K562 (cell line): ENCODE data around the gene BCAP31. TPM values are rescaled to one million over a fixed set of nuclear protein-coding genes. Genes with fewer than 3 reads are reported as not detected.

Experiments
- ATAC-seq: fragments of 200-7000 bp; cut with Tn5 transposase; 3 replicates; pipeline ENCODE4 v1.9.1; 2020; ENCODE audit warnings: moderate library complexity
- BruUV-seq: library from RNA; stranded (reverse); fragments of 400-500 nt; replicated peaks from 2 replicates; lab custom pipeline; 2021; lab: Mats Ljungman, UMichigan
- CTCF ChIA-PET: fragments of 300-600 bp; formaldehyde crosslinking; extraction: SDS; loops from one replicate; lab custom pipeline; 2021; ENCODE audit warnings: low intra/inter-chr PET ratio; lab: Yijun Ruan, JAX
- POLR2A ChIA-PET: fragments of 300-600, 350-650 bp; sonication (Branson Sonifier 250); formaldehyde crosslinking; extraction: SDS; loops from one replicate; lab custom pipeline; 2021; ENCODE audit warnings: antibody characterized with exemption, inconsistent platforms; lab: Yijun Ruan, JAX
- DNase-seq, 4 experiments: peaks; one replicate each; pipeline versions ENCODE4 v3.0.0 to v3.0.0-alpha.2; 2011 to 2018; ENCODE audit warnings: low spot score in 3 of 4, mixed read lengths in 3 of 4; ENCODE audit errors: extremely low read depth in 1 of 4
- FAIRE-seq: peaks from 2 replicates; lab custom pipeline; 2011; peaks lifted over from hg19 to GRCh38; lab: Jason Lieb, UNC
- H2AFZ ChIP-seq: 2 replicates; pipeline ENCODE4 v1.6.0; 2011; ENCODE audit warnings: low read depth, low read length, control low read depth, inconsistent platforms
- H3K27ac ChIP-seq: fragments of 200-600 bp; 3 replicates; pipeline ENCODE4 v1.8.0; 2011; ENCODE audit warnings: low read depth, mild to moderate bottlenecking, control low read depth, inconsistent platforms, low read length, moderate library complexity, mixed read lengths; ENCODE audit errors: extremely low read depth
- H3K27me3 ChIP-seq, 2 experiments: fragments of 300-600 bp in 1 of 2; 2 replicates in 1 of 2; 3 replicates in 1 of 2; pipeline versions ENCODE4 v1.6.0 to v1.8.0; 2011; ENCODE audit warnings: inconsistent platforms in 2 of 2, low read length in 2 of 2, mild to moderate bottlenecking in 1 of 2, mixed read lengths in 1 of 2, moderate library complexity in 1 of 2; ENCODE audit not compliant: control insufficient read depth in 2 of 2, insufficient read depth in 2 of 2
- H3K36me3 ChIP-seq: fragments of 300-600 bp; 3 replicates; pipeline ENCODE4 v1.8.0; 2011; ENCODE audit warnings: mild to moderate bottlenecking, low read length, inconsistent platforms; ENCODE audit not compliant: control insufficient read depth, insufficient read depth
- H3K4me1 ChIP-seq, 2 experiments: fragments of 200-600 bp in 1 of 2; replicated peaks in 1 of 2; 2 replicates in 1 of 2; 3 replicates in 1 of 2; pipeline versions ENCODE4 v1.5.1 to v1.8.0; 2011; ENCODE audit warnings: inconsistent platforms in 2 of 2, low read length in 2 of 2, mild to moderate bottlenecking in 1 of 2, mixed read lengths in 1 of 2, moderate library complexity in 1 of 2; ENCODE audit not compliant: control insufficient read depth in 2 of 2, insufficient read depth in 2 of 2
- H3K4me2 ChIP-seq: 2 replicates; pipeline ENCODE4 v1.6.1; 2011; ENCODE audit warnings: low read length, control low read depth, inconsistent platforms, mixed read lengths; ENCODE audit not compliant: insufficient read depth
- H3K4me3 ChIP-seq: fragments of 200-600 bp; sonication (generic), shearing (Covaris generic); 2 replicates; pipeline ENCODE4 v1.5.1; 2016; ENCODE audit warnings: control low read depth, inconsistent platforms
- H3K79me2 ChIP-seq: fragments of 200-600 bp; 3 replicates; pipeline ENCODE4 v1.8.0; 2011; ENCODE audit warnings: low read length, inconsistent platforms; ENCODE audit not compliant: control insufficient read depth, insufficient read depth
- H3K9ac ChIP-seq, 2 experiments: 2 replicates each; pipeline versions ENCODE4 v1.6.0 to v1.6.1; 2011; ENCODE audit warnings: low read depth in 2 of 2, low read length in 2 of 2, control low read depth in 1 of 2, inconsistent platforms in 1 of 2, mild to moderate bottlenecking in 1 of 2, mixed read lengths in 1 of 2; ENCODE audit not compliant: insufficient read depth in 1 of 2
- H3K9me1 ChIP-seq: one replicate; pipeline ENCODE4 v1.6.0; 2011; ENCODE audit warnings: inconsistent platforms, mild to moderate bottlenecking, low read length, moderate library complexity; ENCODE audit not compliant: control insufficient read depth, insufficient read depth
- H3K9me3 ChIP-seq: replicated peaks from 2 replicates; pipeline ENCODE4 v1.5.1; 2011; ENCODE audit warnings: low read depth, low read length, inconsistent platforms; ENCODE audit not compliant: control insufficient read depth, insufficient read depth
- H4K20me1 ChIP-seq: replicated peaks from 2 replicates; pipeline ENCODE4 v1.6.1; 2011; ENCODE audit warnings: low read length, inconsistent platforms, mixed read lengths; ENCODE audit not compliant: control insufficient read depth, insufficient read depth
- CXXC5 ChIP-seq: fragments of 250-450 bp; sonication (Bioruptor Pico); IDR thresholded peaks from 2 replicates; pipeline ENCODE4 v1.8.0; 2022; ENCODE audit warnings: inconsistent platforms, mild to moderate bottlenecking, moderate library complexity
- ELF1 ChIP-seq: fragments of 200-800 bp; sonication (Bioruptor generic); IDR thresholded peaks from 2 replicates; pipeline ENCODE4 v1.6.1; 2016; ENCODE audit warnings: missing genetic modification characterization, missing compliant biosample characterization
- FOSL1 ChIP-seq: fragments of 200-800 bp; sonication (Bioruptor generic); conservative IDR thresholded peaks from 2 replicates; pipeline ENCODE4 v1.6.1; 2016; ENCODE audit warnings: missing genetic modification characterization, missing compliant biosample characterization
- HDAC2 ChIP-seq: fragments of 450-650 bp; IDR thresholded peaks from 2 replicates; pipeline ENCODE4 v1.6.1; 2016; ENCODE audit warnings: mild to moderate bottlenecking
- HNRNPK ChIP-seq: fragments of 200-400 bp; formaldehyde crosslinking; IDR thresholded peaks from one replicate; pipeline ENCODE4 v1.6.1; 2018; ENCODE audit warnings: mild to moderate bottlenecking, low read depth, low read length; ENCODE audit not compliant: poor library complexity, severe bottlenecking
- KLF1 ChIP-seq: fragments of 450-650 bp; IDR thresholded peaks from 2 replicates; pipeline ENCODE4 v1.6.1; 2016; ENCODE audit warnings: missing genetic modification characterization, missing compliant biosample characterization
- KLF10 ChIP-seq: fragments of 250-450 bp; sonication (Bioruptor Pico); IDR thresholded peaks from 2 replicates; pipeline ENCODE4 v1.6.1; 2021; ENCODE audit warnings: matching md5 sums
- MEF2A ChIP-seq: IDR thresholded peaks from 2 replicates; pipeline ENCODE4 v1.6.1; 2011; ENCODE audit warnings: low read depth, mild to moderate bottlenecking, low read length, moderate library complexity; ENCODE audit not compliant: control insufficient read depth
- SP1 ChIP-seq: sonication (generic); formaldehyde crosslinking; IDR thresholded peaks from 2 replicates; pipeline ENCODE4 v1.8.1; 2022; ENCODE audit warnings: mild to moderate bottlenecking, missing genetic modification reagents
- TRIM24 ChIP-seq, 2 experiments: fragments of 450-650 bp; IDR thresholded peaks; 2 replicates each; pipeline ENCODE4 v1.6.1; 2016
- ZKSCAN8 ChIP-seq: fragments of 200-800 bp; sonication (Bioruptor generic); IDR thresholded peaks from 2 replicates; pipeline ENCODE4 v1.6.1; 2016; ENCODE audit warnings: missing genetic modification characterization, missing compliant biosample characterization
- ZNF282 ChIP-seq: sonication (generic); formaldehyde crosslinking; IDR thresholded peaks from 2 replicates; pipeline ENCODE4 v1.8.1; 2023; ENCODE audit warnings: missing genetic modification reagents
- ZNF436 ChIP-seq: fragments of 250-450, 450-650 bp; sonication (Bioruptor Pico); formaldehyde crosslinking; IDR thresholded peaks from 2 replicates; pipeline ENCODE4 v1.7.0; 2020; ENCODE audit warnings: mild to moderate bottlenecking
- ZNF57 ChIP-seq: fragments of 450-650 bp; formaldehyde crosslinking; IDR thresholded peaks from 2 replicates; pipeline ENCODE4 v1.4.0; 2020; ENCODE audit warnings: mild to moderate bottlenecking, moderate library complexity
- ZNF696 ChIP-seq: fragments of 250-450 bp; sonication (Bioruptor Pico); conservative IDR thresholded peaks from 2 replicates; pipeline ENCODE4 v1.4.0; 2020; ENCODE audit warnings: mild to moderate bottlenecking, moderate library complexity
- ZNF780A ChIP-seq: fragments of 250-450 bp; sonication (Bioruptor Pico); IDR thresholded peaks from 2 replicates; pipeline ENCODE4 v1.5.0; 2021; ENCODE audit warnings: mild to moderate bottlenecking
- WGBS: fragments of 100-300 bp; shearing (Covaris generic); methylation state at CpG from one replicate; pipeline ENCODE4 v1.1.6; 2016; ENCODE audit warnings: low coverage, mixed read lengths; ENCODE audit not compliant: insufficient coverage; ENCODE audit errors: missing lambda C conversion rate; 5-methylcytosine and 5-hydroxymethylcytosine counted together
- in situ Hi-C: fragments of 300-500 bp; cut with MboI; formaldehyde crosslinking; loops from 4 replicates; pipeline ENCODE4 v1.15.0; 2018; ENCODE audit warnings: inconsistent platforms, mixed read lengths
- intact Hi-C: fragments of 100-400 bp; cut with micrococcal nuclease; formaldehyde crosslinking; loops from 2 replicates; pipeline ENCODE4 v1.14.2; 2022
- polyA plus RNA-seq, 8 experiments: library from polyadenylated mRNA; depleted of rRNA in 4 of 8; stranded (reverse) in 5 of 8; unstranded in 3 of 8; fragments of >200 nt; fragmentation: Nextera tagmentation in 2 of 8; fragmentation: Illumina TruSeq in 1 of 8; extraction: Ambion mirVana in 2 of 8; extraction: Trizol in 1 of 8; gene quantifications; 2 replicates each; pipeline versions ENCODE4 v1.2.1 to v1.2.3, GENCODE V29; 2011 to 2014; ENCODE audit warnings: inconsistent platforms in 1 of 8, missing spikeins in 1 of 8
- total RNA-seq, 7 experiments: library from RNA; depleted of rRNA in 6 of 7; stranded (reverse); fragments of >200 nt in 6 of 7; fragmentation: Illumina TruSeq in 2 of 7; extraction: Trizol in 2 of 7; gene quantifications; 2 replicates each; pipeline versions ENCODE4 v1.2.1 to v1.2.3, GENCODE V29; 2011 to 2021; ENCODE audit warnings: low replicate concordance in 1 of 7

Gene BCAP31
- total and polyA plus RNA-seq, 9 of the 15 experiments (the other 6 are each of a cell fraction or from before 2014, with no cell fraction given): 156 to 683 (median 188) TPM

DNA sequence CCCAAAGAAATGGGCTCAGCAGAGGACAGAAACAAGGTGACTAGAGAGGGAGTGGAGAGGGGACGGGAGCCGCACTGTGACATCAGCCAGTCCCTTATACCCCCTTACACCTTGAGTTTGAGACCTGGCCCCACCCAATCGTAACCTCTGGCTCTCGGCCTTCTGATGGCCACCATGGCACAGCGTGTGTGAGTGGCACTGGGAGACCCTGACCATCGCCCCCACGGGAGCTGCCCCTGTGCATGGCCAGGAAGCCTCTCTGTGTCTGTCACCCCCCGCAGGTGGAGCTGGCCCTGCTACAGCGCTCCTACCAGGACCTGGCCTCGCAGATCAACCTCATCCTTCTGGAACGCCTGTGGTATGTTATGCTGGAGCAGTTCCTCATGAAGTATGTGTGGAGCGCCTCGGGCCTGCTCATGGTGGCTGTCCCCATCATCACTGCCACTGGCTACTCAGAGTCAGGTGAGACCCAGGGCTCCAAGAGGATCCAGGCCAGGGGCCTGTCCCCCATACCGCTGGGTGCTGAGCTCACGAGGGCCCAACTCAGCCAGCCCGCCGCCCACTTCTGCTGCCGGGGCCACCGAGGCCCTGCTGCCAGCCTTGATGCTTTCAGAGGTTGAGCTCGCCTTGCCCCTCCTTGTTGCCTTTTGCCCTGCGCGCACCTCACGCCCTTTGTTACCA is 4.9 kb upstream of the BCAP31 start:
- no peak overlapping the region for H3K4me3 ChIP-seq
- intact Hi-C loops: no loop called here
- TF ChIP-seq TRIM24 (IDR thresholded peaks at IDR 0.05): no peak
- no peak for TF ChIP-seq HNRNPK
- no peak for TF ChIP-seq ZNF696 (CRISPR knock-in tag)
- TF ChIP-seq SP1 (CRISPR knock-in tag): no peak
- TF ChIP-seq ZNF436: no peak
- no peak for TF ChIP-seq HDAC2
- TF ChIP-seq ZKSCAN8 (CRISPR knock-in tag): no peak
- TF ChIP-seq MEF2A: no peak
- TF ChIP-seq ELF1 (tag): no peak
- TF ChIP-seq CXXC5: no peak
- no peak for TF ChIP-seq KLF10
- no peak for TF ChIP-seq ZNF282 (CRISPR knock-in tag)
- no peak for TF ChIP-seq KLF1 (tag)
- no peak for TF ChIP-seq ZNF780A (CRISPR knock-in tag)
- no peak for TF ChIP-seq FOSL1
- TF ChIP-seq ZNF57 (CRISPR knock-in tag): no peak
- no TSS peak for BruUV-seq
- H3K9me3 ChIP-seq: 0 out of 2 replicates have a peak, but pooled peaks cover 2% of the 10 kb centered on the region
- no peak overlapping the region; a peak in 1 of 4 replicates for H3K9ac ChIP-seq
- no peaks in the 10 kb centered on the region for H3K9me1 ChIP-seq
- no peaks in the 10 kb centered on the region for H4K20me1 ChIP-seq
- no peak for DNase-seq
- H2AFZ ChIP-seq: no peak overlapping the region
- 88% methylated on average over 12 of the region's 23 CpGs for WGBS
- H3K4me1 ChIP-seq: peaks cover 28 to 58% of the 10 kb centered on the region in 2 experiments
- ChIA-PET POLR2A (interaction anchor here (0.6 to 0.9 kb wide), 2 partner anchors 25 to 37 kb away, joined by 3 to 4 read pairs; no protein-coding TSS in a partner anchor), CTCF (no interaction called here)
- H3K27ac ChIP-seq: no peak overlapping the region
- in situ Hi-C loops: no loop called here
- H3K4me2 ChIP-seq: no peak overlapping the region
- no peaks in the 10 kb centered on the region for H3K27me3 ChIP-seq
- H3K36me3 ChIP-seq: no peaks in the 10 kb centered on the region
- peaks cover 21% of the 10 kb centered on the region; the same call in 2 of the 3 replicates for H3K79me2 ChIP-seq
- ATAC-seq: no peak
- FAIRE-seq: no peak
